Heart left ventricle (tissue), 13 donors: ENCODE measurements around the gene FJX1.

Experiments used
- CTCF ChIP-seq, 12 donors: fragments of 200-600 bp; sonication (generic) in 4 of 12; IDR thresholded peaks; one replicate each; pipeline versions ENCODE4 v1.5.0 to v1.8.0; 2018 to 2022; ENCODE audit warnings: antibody characterized with exemption in 12 of 12, mild to moderate bottlenecking in 5 of 12
- POLR2A ChIP-seq, 2 donors: fragments of 450-650 bp; IDR thresholded peaks; one replicate each; pipeline ENCODE4 v1.6.1; 2017; ENCODE audit warnings: antibody characterized with exemption in 2 of 2, mild to moderate bottlenecking in 2 of 2, moderate library complexity in 2 of 2
- donor health status: ischemic (EF 13 %, LVEDD 7.1; RV severe dilation, severe dysfunction).
- donor health status: DM: no; HTN: yes; CAD: no.
- donor health status: DM: no; HTN: no; CAD: no.
- donor health status: ischemic (EF 25% LVEDD 6.9; RV normal size, moderate dysfunction).
- donor health status: ischemic (EF 25% LVEDD 5.7; RV mildly dilated, moderate dysfunction).
- donor health status: ischemic (EF 35%, LVEDD 5.7; RV mildly dilated, moderate dysfunction).
- donor health status: nonischemic (EF 11% LVEDD 7.7; RV severe dilation, severe dysfunction).
- donor health status: DM: yes; HTN: yes; CAD: no.
- donor health status: PGD.
- donor health status: ischemic (EF 29% LVEDD 5.4; RV normal size, mild dysfunction).
- donor health status: nonischemic (EF 23%, LVEDD 6.1; RV moderate dilation, normal function).

GRCh38 chr11:35661534-35661933 is 43.3 kb downstream of the FJX1 start:
- no peak for TF ChIP-seq CTCF (IDR thresholded peaks at IDR 0.05)
- TF ChIP-seq POLR2A (IDR thresholded peaks at IDR 0.05): no peak
